ENCODE results near the gene NLRP4. TPM values are rescaled to one million over a fixed set of nuclear protein-coding genes. Genes with fewer than 3 reads are reported as not detected.

NLRP4 gene
- total and polyA plus RNA-seq, 2 donors, result not detected

GRCh38 chr19:55838906-55839305 lies 2.6 kb downstream of the NLRP4 start:
- Histone ChIP-seq H3K36me3 (ENCODE audit: insufficient read depth) (no peaks in the 10 kb centered on the region), H3K4me1 (ENCODE audit: insufficient read depth) (no peaks in the 10 kb centered on the region)
- 47% methylated on average over 4 of the region's 4 CpGs for WGBS

GRCh38 chr19:55855160-55855559 lies 18.8 kb downstream of the NLRP4 start:
- Histone ChIP-seq H3K36me3 (ENCODE audit: insufficient read depth) (no peaks in the 10 kb centered on the region), H3K4me1 (ENCODE audit: insufficient read depth) (no peaks in the 10 kb centered on the region), H3K4me3 (ENCODE audit: low read depth, low read length) (no peak overlapping the region), H3K27ac (ENCODE audit: low read depth) (no peak overlapping the region)
- no peak for DNase-seq (ENCODE audit: extremely low spot score)
- 75% methylated on average over 1 of the region's 1 CpG for WGBS

More at GRCh38 chr19:55838906-55839305, 2.6 kb downstream of the NLRP4 start:
- Histone ChIP-seq H3K27ac (ENCODE audit: low read depth) (no peak overlapping the region), H3K4me3 (ENCODE audit: low read depth, low read length) (no peak overlapping the region)
- DNase-seq (ENCODE audit: extremely low spot score), result no peak

GRCh38 chr19:55857149-55857548 lies 20.8 kb downstream of the NLRP4 start:
- WGBS, result 71% methylated on average over 4 of the region's 4 CpGs
- H3K36me3 ChIP-seq (ENCODE audit: insufficient read depth), result no peaks in the 10 kb centered on the region
- H3K4me3 ChIP-seq (ENCODE audit: low read depth, low read length), result no peak overlapping the region
- H3K27ac ChIP-seq (ENCODE audit: low read depth), result no peak overlapping the region
- H3K4me1 ChIP-seq (ENCODE audit: insufficient read depth), result no peaks in the 10 kb centered on the region
- no peak for DNase-seq (ENCODE audit: extremely low spot score)

GRCh38 chr19:55857974-55858373 lies 21.6 kb downstream of the NLRP4 start:
- H3K4me3 ChIP-seq (ENCODE audit: low read depth, low read length), result no peak overlapping the region
- DNase-seq (ENCODE audit: extremely low spot score), result no peak
- no peaks in the 10 kb centered on the region for H3K4me1 ChIP-seq (ENCODE audit: insufficient read depth)
- H3K36me3 ChIP-seq (ENCODE audit: insufficient read depth), result no peaks in the 10 kb centered on the region
- H3K27ac ChIP-seq (ENCODE audit: low read depth), result no peak overlapping the region
- 89% methylated on average over 23 of the region's 23 CpGs for WGBS

GRCh38 chr19:55858401-55858800 lies 22.1 kb downstream of the NLRP4 start:
- no peak overlapping the region for H3K27ac ChIP-seq (ENCODE audit: low read depth)
- 92% methylated on average over 14 of the region's 14 CpGs for WGBS
- H3K36me3 ChIP-seq (ENCODE audit: insufficient read depth), result no peaks in the 10 kb centered on the region
- H3K4me1 ChIP-seq (ENCODE audit: insufficient read depth), result no peaks in the 10 kb centered on the region
- H3K4me3 ChIP-seq (ENCODE audit: low read depth, low read length), result no peak overlapping the region
- no peak for DNase-seq (ENCODE audit: extremely low spot score)

- no peak for DNase-seq (ENCODE audit: extremely low spot score)
- Histone ChIP-seq H3K4me1 (ENCODE audit: insufficient read depth) (no peaks in the 10 kb centered on the region), H3K4me3 (ENCODE audit: low read depth, low read length) (no peak overlapping the region), H3K27ac (ENCODE audit: low read depth) (no peak overlapping the region), H3K36me3 (ENCODE audit: insufficient read depth) (no peaks in the 10 kb centered on the region)
- 63% methylated on average over 5 of the region's 5 CpGs for whole genome bisulfite sequencing
These were observed 22.6 kb downstream of the NLRP4 start for GRCh38 chr19:55858969-55859368.

- Histone ChIP-seq H3K4me1 (ENCODE audit: insufficient read depth) (no peaks in the 10 kb centered on the region), H3K36me3 (ENCODE audit: insufficient read depth) (no peaks in the 10 kb centered on the region), H3K4me3 (ENCODE audit: low read depth, low read length) (no peak overlapping the region), H3K27ac (ENCODE audit: low read depth) (no peak overlapping the region)
- DNase-seq (ENCODE audit: extremely low spot score), result no peak
- WGBS, result 49% methylated on average over 3 of the region's 3 CpGs
These were observed 30.2 kb downstream of the NLRP4 start for GRCh38 chr19:55866521-55866920.

GRCh38 chr19:55867101-55867500 lies 30.8 kb downstream of the NLRP4 start:
- Histone ChIP-seq H3K27ac (ENCODE audit: low read depth) (no peak overlapping the region), H3K4me1 (ENCODE audit: insufficient read depth) (no peaks in the 10 kb centered on the region), H3K4me3 (ENCODE audit: low read depth, low read length) (no peak overlapping the region), H3K36me3 (ENCODE audit: insufficient read depth) (no peaks in the 10 kb centered on the region)
- WGBS, result 93% methylated on average over 7 of the region's 7 CpGs
- DNase-seq (ENCODE audit: extremely low spot score), result no peak

- no peaks in the 10 kb centered on the region for H3K4me1 ChIP-seq (ENCODE audit: insufficient read depth)
- 85% methylated on average over 11 of the region's 11 CpGs for WGBS
- no peak for DNase-seq (ENCODE audit: extremely low spot score)
- no peak overlapping the region for H3K27ac ChIP-seq (ENCODE audit: low read depth)
- H3K4me3 ChIP-seq (ENCODE audit: low read depth, low read length), result no peak overlapping the region
- no peaks in the 10 kb centered on the region for H3K36me3 ChIP-seq (ENCODE audit: insufficient read depth)
These were observed 34.4 kb downstream of the NLRP4 start for GRCh38 chr19:55870736-55871135.

GRCh38 chr19:55877211-55877610 lies 40.9 kb downstream of the NLRP4 start:
- Histone ChIP-seq H3K4me3 (ENCODE audit: low read depth, low read length) (no peak overlapping the region), H3K27ac (ENCODE audit: low read depth) (no peak overlapping the region), H3K36me3 (ENCODE audit: insufficient read depth) (no peaks in the 10 kb centered on the region), H3K4me1 (ENCODE audit: insufficient read depth) (no peaks in the 10 kb centered on the region)
- 56% methylated on average over 3 of the region's 3 CpGs for WGBS
- no peak for DNase-seq (ENCODE audit: extremely low spot score)

- 69% methylated on average over 4 of the region's 4 CpGs for WGBS
- H3K36me3 ChIP-seq (ENCODE audit: insufficient read depth), result no peaks in the 10 kb centered on the region
- H3K4me3 ChIP-seq (ENCODE audit: low read depth, low read length), result no peak overlapping the region
- H3K27ac ChIP-seq (ENCODE audit: low read depth), result no peak overlapping the region
- no peak for DNase-seq (ENCODE audit: extremely low spot score)
- H3K4me1 ChIP-seq (ENCODE audit: insufficient read depth), result no peaks in the 10 kb centered on the region
These were observed 46.3 kb downstream of the NLRP4 start for GRCh38 chr19:55882626-55883025.

- 76% methylated on average over 12 of the region's 12 CpGs for WGBS
- DNase-seq (ENCODE audit: extremely low spot score), result no peak
- no peaks in the 10 kb centered on the region for H3K4me1 ChIP-seq (ENCODE audit: insufficient read depth)
- H3K27ac ChIP-seq (ENCODE audit: low read depth), result no peak overlapping the region
- no peak overlapping the region for H3K4me3 ChIP-seq (ENCODE audit: low read depth, low read length)
- no peaks in the 10 kb centered on the region for H3K36me3 ChIP-seq (ENCODE audit: insufficient read depth)
These were observed 62.6 kb downstream of the NLRP4 start for GRCh38 chr19:55898911-55899310.

- no peak for DNase-seq (ENCODE audit: extremely low spot score)
- Histone ChIP-seq H3K4me3 (ENCODE audit: low read depth, low read length) (no peak overlapping the region), H3K4me1 (ENCODE audit: insufficient read depth) (no peaks in the 10 kb centered on the region), H3K27ac (ENCODE audit: low read depth) (no peak overlapping the region), H3K36me3 (ENCODE audit: insufficient read depth) (no peaks in the 10 kb centered on the region)
- 71% methylated on average over 13 of the region's 13 CpGs for WGBS
These were observed 65.2 kb downstream of the NLRP4 start for GRCh38 chr19:55901369-55902079.

- no peak overlapping the region for H3K4me3 ChIP-seq (ENCODE audit: low read depth, low read length)
- H3K36me3 ChIP-seq (ENCODE audit: insufficient read depth), result no peaks in the 10 kb centered on the region
- no peak overlapping the region for H3K27ac ChIP-seq (ENCODE audit: low read depth)
- WGBS, result 77% methylated on average over 9 of the region's 9 CpGs
- H3K4me1 ChIP-seq (ENCODE audit: insufficient read depth), result no peaks in the 10 kb centered on the region
- DNase-seq (ENCODE audit: extremely low spot score), result no peak
These were observed 65.9 kb downstream of the NLRP4 start for GRCh38 chr19:55902080-55902751.
